ENCODE data around the gene F8.
"Not testable (repeated sequence)": the region's sequence is repeated elsewhere in the genome, so short reads cannot be mapped to it uniquely, and the experiment has no call there.

F8 gene

DNA sequence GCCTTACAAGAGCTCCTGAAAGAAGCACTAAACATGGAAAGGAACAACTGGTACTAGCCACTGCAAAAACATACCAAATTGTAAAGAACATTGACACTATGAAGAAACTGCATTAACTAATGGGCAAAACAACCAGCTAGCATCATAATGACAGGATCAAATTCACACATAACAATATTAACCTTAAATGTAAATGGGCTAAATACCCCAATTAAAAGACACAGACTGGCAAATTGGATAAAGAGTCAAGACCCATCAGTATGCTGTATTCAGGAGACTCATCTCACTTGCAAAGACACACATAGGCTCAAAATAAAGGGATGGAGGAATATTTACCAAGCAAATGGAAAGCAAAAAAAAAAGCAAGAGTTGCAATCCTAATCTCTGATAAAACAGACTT, 154.0 kb downstream of the F8 start:
- not testable (repeated sequence) for DNase-seq

DNA sequence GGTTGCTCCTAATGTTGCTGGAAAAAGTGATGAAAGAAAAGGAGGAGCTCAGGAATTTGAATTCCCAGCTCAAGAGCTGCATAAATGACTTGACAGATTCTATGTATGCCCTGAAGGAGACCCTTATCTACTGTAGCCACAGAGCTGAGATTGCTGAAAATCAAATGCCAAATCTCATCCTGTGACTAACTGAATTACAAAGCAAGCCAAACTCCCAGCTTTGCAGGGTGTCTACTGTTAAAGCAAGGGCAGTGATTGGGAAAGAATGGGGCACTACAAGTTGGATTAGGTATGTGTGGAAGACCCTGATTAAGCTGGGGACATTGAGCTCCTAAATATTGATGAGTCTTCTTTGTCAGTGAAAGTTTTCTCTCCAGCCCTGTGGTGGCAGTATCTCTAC, 167.3 kb downstream of the F8 start:
- DNase-seq, result no peak

DNA sequence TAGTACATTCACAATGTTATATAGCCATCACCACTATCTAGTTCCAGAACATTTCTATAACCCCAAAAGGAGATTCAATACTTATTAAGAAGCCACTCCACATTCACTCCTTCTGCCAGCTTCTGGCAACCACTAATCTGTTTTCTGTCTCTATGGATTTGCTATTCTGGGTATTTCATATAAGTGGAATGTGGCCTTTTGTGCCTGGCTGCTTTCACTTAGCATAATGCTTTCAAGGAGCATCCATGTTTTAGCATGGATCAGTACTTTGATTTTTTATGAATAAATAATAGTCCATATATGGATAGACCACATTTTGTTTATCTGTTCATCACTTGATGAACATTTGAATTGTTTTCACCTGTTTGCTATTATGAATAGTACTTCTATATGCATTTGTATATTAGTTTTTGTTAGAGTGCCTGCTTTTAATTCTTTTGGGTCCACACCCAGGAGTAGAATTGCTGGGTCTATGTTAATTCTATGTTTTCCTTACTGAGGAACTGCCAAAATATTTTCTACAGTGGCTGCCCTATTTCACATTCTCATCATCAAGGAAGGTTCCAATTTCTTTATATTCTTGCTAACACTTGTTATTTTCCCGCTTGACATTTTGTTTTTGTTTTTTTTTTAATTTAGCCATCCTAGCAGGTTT, 171.4 kb downstream of the F8 start:
- no peak for DNase-seq

DNA sequence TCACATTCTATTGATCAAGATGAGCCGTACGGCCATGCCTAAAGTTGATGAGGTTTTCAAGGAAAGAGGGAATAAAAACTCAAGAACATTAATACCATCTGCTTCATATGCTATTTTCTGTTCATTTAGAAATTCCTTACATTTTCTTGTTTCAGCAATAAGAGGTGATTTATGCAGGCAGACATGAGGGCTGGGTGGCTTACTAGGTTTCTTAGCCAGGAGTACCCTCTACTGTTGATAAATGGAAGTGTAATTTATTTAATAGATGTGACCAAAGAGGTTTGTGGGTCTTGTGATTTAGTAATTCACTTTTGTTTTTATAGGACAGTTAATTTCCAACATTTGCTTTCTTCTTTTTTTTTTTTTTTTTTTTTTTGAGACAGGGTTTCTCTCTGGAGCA, 181.7 kb downstream of the F8 start:
- DNase-seq, result peak in 1 of 2 donors; percentile 59

- DNase-seq, result no peak
Observed at GRCh38 chrX:154836163-154836562, 186.4 kb downstream of the F8 start.

DNA sequence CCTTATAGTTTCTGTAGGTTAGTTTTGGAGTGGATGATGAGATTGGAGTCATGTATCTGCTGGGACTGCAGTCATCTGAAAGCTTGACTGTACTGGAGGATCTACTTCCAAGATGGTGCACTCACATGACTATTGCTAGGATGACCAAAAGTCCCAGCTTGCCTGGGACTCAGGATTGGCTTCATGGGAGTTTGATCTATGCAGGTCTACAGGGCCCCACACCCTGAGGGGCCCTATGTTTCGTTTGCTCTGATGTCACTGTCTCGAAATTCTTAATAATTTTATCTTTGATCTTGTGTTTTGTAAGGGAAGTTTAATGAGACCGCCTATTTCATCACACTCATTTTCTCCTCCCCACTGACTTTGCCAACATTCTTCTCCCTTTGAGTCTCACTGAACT, 188.0 kb downstream of the F8 start, which contains the start of gene SMIM9:
Gene SMIM9 (minus strand): TSS at position 101 of the 400 bp plus-strand sequence. CDS start 3,806 bp downstream, outside the sequence.
- DNase-seq, result no peak

GRCh38 chrX:154833746-154834274, 188.7 kb downstream of the F8 start:
- no peak for DNase-seq

GRCh38 chrX:154829926-154830442, 192.5 kb downstream of the F8 start:
- DNase-seq, result no peak

DNA sequence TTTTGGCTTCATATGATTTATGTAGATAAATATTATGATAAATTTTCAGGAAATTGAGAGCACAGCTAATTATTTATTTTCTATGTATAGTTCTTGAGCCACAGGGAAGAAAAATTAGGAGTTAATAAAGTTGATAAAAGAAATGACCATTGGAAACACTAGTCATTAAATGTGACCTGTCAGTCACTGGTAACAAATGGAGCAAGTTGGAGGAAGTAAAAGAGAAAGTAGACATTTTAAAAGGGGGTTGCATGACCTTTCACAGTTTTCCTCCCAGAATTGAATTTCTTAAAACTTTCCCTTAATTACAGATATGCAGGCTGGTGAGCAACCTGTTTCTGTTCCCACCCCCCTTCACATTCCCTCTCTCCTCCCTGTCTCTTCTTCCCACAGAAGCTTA, 193.4 kb downstream of the F8 start:
- no peak for DNase-seq

DNA sequence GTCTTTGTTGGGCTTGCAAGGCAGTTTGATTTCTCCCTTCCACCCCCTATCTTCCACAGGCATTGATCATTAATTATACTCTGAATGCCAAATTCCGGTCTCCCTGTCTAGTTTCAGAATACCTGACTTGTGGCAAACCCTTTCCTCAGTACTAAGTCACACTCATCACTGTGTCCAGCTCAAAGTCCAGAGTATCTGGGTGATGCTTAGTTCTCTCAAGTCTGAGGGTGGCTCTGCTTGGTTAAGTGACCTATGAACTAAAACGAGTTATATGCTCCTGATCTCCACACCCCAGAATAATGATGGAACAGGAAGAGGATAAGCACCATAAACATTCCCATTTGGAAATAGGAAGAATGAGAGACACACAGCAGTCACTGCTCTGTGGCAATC, 194.5 kb downstream of the F8 start:
- DNase-seq, result no peak

DNA sequence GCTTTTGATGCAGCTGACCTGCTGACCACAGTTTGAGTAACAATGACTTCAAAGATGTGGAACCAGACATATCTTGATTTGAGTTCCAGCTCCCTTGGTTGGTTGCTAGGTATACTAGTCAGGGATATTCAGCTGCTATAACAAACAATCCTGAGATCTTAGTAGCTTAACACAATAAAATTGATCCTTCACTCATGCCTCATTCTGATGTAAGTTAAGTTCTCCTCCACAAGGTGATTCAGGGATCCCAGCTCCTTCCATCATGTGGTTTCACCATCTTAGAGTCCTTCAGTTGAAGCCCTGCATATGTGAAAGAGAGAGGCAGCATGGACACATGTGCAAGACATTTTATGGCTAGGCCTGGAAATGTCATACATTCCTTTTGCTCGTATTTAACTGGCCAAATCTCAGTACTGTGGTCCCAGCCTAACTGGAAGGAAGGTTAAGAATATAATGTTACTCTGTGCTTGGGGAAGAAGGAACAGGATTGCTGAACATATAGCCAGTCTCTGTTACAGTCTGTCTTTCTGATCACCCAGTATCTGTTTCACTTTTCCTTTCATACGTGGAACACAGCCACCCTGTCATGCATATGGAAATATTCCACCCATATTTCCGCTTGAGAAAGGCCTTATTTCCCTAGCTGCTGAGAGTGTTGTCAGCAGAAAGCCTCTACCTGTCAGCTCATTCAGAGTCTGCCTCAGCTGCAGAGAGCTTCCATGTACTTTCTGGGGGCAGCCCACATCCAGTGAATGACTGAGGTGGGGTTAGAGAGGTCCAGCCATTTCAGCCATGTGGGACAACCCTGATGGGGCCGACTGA, 195.1 kb downstream of the F8 start:
- DNase-seq, result peak in 1 of 2 donors; percentile 41

- DNase-seq, result not testable (repeated sequence)
Observed at GRCh38 chrX:154825586-154825985, 196.9 kb downstream of the F8 start.

GRCh38 chrX:154824638-154825037, 197.9 kb downstream of the F8 start:
- no peak for DNase-seq

- DNase-seq, result no peak
Observed at GRCh38 chrX:154822029-154822428, 200.5 kb downstream of the F8 start.

- no peak for DNase-seq
Observed at GRCh38 chrX:154821523-154821922, 201.0 kb downstream of the F8 start.

DNA sequence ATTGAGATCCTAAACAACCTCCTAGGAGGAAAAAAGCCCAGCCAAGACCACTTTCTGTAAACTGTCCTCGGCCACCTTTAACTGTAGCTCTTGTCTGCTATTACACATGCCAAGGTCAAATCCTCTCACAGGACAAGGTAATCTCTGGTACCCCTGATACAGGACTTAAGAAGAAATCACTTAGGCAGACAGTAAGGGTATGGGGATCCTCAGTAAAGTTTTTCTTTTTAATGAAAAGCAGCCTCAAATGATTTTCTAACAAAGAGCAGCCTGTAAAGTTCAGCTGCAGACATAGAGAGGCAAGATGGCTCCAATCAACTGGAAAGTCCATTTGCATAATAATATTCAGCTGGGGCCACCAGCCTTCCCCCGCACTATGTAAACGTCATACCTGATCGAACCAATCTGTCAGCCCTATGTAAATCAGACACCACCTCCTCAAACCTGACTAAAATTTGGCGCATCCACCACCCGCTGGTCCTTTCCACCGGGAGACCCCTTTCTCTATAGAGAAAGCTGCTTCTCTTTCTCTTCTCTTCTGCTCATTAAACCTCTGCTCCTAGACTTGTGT, 202.7 kb downstream of the F8 start:
- no peak for DNase-seq

DNA sequence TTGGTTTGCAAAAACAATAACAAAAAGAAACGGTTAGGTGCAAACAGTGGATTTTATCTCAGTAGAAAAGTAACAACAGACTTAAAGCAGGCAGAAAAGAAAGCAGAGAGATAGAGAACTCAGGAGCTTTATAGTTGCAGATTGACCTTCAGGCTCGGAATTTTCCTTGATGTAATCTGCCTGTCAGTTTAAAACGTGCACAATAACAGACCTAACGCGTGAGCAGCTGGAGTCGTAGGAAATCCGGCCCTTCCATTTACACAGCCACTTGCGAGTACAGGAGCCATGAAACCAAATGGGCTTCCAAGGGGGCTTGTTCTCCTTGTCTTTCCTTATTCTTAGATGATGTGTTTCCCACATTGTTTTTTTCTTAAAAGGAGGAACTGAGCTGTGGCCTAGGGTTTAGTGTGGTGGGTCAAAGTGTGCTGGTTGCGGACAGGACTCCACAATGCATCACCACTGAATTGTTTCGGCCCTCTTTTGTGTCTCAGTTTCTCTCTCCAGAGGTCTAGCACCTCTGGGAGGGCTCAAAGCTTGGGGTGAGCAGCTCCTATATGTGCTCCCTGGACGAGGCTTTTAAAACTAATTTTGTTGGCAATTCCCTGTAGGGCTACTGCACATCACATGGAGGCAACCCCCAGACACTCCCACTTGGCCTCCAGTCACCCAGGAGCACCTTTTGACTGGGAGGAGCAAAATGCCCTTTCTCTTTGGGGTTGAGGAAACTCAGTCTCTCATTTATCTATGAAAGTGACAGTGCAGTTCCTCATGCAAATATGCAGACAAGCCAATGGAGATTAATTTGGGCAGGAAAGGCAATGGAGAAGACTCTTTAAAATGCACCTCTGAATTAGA, 203.4 kb downstream of the F8 start:
- DNase-seq, result no peak

DNA sequence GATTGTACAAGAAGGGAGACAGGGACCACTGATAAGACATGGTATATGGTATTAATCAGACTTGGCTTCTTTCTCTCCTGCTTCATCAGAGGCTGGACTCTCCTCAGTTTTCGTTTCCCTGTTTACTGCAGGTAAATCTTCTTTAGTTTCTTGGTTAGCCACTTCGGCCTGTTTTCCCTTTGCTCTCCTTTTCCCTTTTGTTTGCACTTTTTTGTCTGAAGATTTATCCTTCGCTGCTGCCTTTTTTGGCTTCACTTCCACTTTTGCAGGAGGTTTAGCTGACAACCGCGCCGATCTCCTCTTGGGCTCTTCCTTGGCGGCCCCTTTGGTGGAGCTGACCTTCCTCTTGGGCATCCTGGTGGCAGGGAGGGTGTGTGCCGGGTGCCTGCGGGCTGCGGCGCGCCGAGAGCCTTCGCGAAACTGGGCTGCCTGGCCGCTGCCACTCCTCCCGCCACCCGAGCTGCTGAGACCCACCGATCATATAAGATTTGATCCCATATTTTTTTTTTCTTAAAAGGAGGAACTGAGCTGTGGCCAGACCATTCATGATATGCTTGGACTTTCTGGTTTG, 205.4 kb downstream of the F8 start:
- DNase-seq, result not testable (repeated sequence)

DNA sequence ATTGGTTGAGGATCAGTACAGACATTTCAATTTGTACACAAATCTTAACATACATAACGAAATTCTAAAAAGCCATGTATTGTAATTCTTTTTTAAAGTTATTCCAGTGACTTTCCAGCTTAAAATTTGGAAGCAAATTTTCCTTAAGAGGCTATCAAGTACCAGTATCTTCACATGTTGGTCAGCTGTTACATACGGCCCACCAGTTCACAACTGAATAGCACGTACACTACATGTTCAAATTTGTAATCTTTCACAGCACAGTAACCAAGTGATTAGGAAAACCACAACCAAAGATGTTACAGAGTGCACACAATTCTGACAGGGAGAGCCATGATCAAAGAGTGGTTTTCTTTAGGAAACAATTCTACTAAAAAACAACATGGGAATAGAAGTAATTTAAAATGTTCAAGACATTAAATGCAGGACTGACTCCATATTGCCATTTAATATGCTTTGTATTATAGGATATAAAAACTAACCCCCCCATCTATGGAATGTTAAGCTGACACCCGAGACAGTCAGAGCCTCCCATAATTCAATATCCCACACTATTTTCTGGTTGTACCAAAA, 206.1 kb downstream of the F8 start:
- not testable (repeated sequence) for DNase-seq

GRCh38 chrX:154815274-154815818, 207.2 kb downstream of the F8 start:
- no peak for DNase-seq

DNA sequence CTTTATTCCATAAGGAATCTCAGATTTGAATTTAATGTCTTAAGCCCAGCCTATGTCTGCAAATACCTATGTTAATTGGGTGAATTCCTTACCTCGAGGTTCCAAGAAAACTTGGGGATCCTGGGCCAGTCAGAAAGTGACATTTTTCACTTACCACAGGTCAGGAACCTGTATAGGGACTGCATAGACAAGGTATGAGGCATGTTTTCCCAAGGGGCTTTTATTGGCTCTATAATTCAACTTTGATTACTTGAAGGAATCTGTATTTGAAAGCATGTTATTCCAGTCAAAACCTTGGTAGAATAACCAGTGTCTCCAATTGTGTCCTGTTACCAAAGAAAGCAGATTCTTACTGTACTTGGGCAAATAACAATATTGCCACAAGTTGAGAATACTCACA, 208.7 kb downstream of the F8 start:
- no peak for DNase-seq

Measured in CD4-positive, alpha-beta T cell treated with Interferon alpha-2 for 1 hour (primary cell).